ENCODE results near the gene PTPN14.

GRCh38 chr1:214342525-214342924 lies 208.9 kb downstream of the PTPN14 start:
- TF ChIP-seq CTCF (IDR thresholded peaks at IDR 0.05) (no peak), POLR2A (IDR thresholded peaks at IDR 0.05) (no peak)
